Neural progenitor cell (in vitro differentiated cells): Measurements from ENCODE around the gene DVL3. TPM values are rescaled to one million over a fixed set of nuclear protein-coding genes. Genes with fewer than 3 reads are reported as not detected.

Experiments used
- DNase-seq: peaks from one replicate; pipeline ENCODE4 v3.0.0-alpha.2; 2016; ENCODE audit warnings: low spot score
- H2AFZ ChIP-seq: fragments of 200-600 bp; sonication (generic); replicated peaks from 2 replicates; pipeline ENCODE4 v1.6.1; 2016; ENCODE audit warnings: antibody characterized with exemption
- H3F3A ChIP-seq: fragments of 200-600 bp; sonication (generic); 2 replicates; pipeline ENCODE4 v1.6.1; 2016; ENCODE audit warnings: antibody characterized with exemption, low read depth
- H3K27ac ChIP-seq: fragments of 200-600 bp; sonication (generic); 2 replicates; pipeline ENCODE4 v1.5.1; 2016; ENCODE audit warnings: mild to moderate bottlenecking
- H3K27me3 ChIP-seq: fragments of 200-600 bp; sonication (generic); 2 replicates; pipeline ENCODE4 v1.6.1; 2016; ENCODE audit warnings: mild to moderate bottlenecking, moderate library complexity
- H3K36me3 ChIP-seq: fragments of 200-600 bp; sonication (generic); 2 replicates; pipeline ENCODE4 v1.5.1; 2016
- H3K4me1 ChIP-seq: fragments of 200-600 bp; sonication (generic); 2 replicates; pipeline ENCODE4 v1.6.1; 2016; ENCODE audit warnings: mixed run types
- H3K4me2 ChIP-seq: fragments of 200-600 bp; sonication (generic); 2 replicates; pipeline ENCODE4 v1.6.1; 2016
- H3K4me3 ChIP-seq: fragments of 200-600 bp; sonication (generic); 2 replicates; pipeline ENCODE4 v1.5.1; 2016
- H3K79me2 ChIP-seq: fragments of 200-600 bp; sonication (generic); 2 replicates; pipeline ENCODE4 v1.6.1; 2016; ENCODE audit warnings: low read depth
- H3K9ac ChIP-seq: fragments of 200-600 bp; sonication (generic); 2 replicates; pipeline ENCODE4 v1.6.1; 2016
- H3K9me3 ChIP-seq: fragments of 200-600 bp; sonication (generic); 2 replicates; pipeline ENCODE4 v1.5.1; 2016; ENCODE audit warnings: low read depth
- H4K20me1 ChIP-seq: fragments of 200-600 bp; sonication (generic); 2 replicates; pipeline ENCODE4 v1.6.1; 2016; ENCODE audit warnings: low read depth
- H3K27ac Mint-ChIP-seq: 3 replicates; pipeline ENCODE4 v1.8.0; 2021; ENCODE audit warnings: mixed read lengths
- H3K27me3 Mint-ChIP-seq: 2 replicates; pipeline ENCODE4 v1.8.0; 2022; ENCODE audit warnings: low read depth, mild to moderate bottlenecking, inconsistent platforms, moderate library complexity, mixed read lengths; ENCODE audit not compliant: insufficient read depth
- H3K36me3 Mint-ChIP-seq: 3 replicates; pipeline ENCODE4 v1.8.0; 2021; ENCODE audit warnings: mixed read lengths
- H3K4me1 Mint-ChIP-seq: 3 replicates; pipeline ENCODE4 v1.8.0; 2021; ENCODE audit warnings: mixed read lengths
- H3K4me3 Mint-ChIP-seq: 3 replicates; pipeline ENCODE4 v1.8.0; 2021; ENCODE audit warnings: mild to moderate bottlenecking, moderate library complexity, mixed read lengths
- H3K9me3 Mint-ChIP-seq: 3 replicates; pipeline ENCODE4 v1.8.0; 2020; ENCODE audit warnings: mixed read lengths
- EZH2 ChIP-seq: fragments of 200-600 bp; sonication (generic); IDR thresholded peaks from 2 replicates; pipeline ENCODE4 v1.6.1; 2017; ENCODE audit warnings: antibody characterized with exemption, mild to moderate bottlenecking, moderate library complexity
- EZH2phosphoT487 ChIP-seq: fragments of 200-600 bp; sonication (generic); IDR thresholded peaks from 2 replicates; pipeline ENCODE4 v1.6.1; 2017; ENCODE audit warnings: antibody characterized with exemption
- total RNA-seq: library from RNA; depleted of rRNA; stranded (reverse); fragments of >200 nt; gene quantifications from 2 replicates; pipeline ENCODE4 v1.2.3, GENCODE V29; 2015; ENCODE audit warnings: low replicate concordance
- TF ChIP-seq, protein P1 (sequence below): fragments of 200-600 bp; sonication (generic); IDR thresholded peaks from 2 replicates; pipeline ENCODE4 v1.5.1; 2017; ENCODE audit warnings: antibody characterized with exemption, mild to moderate bottlenecking

Gene DVL3
- total RNA-seq, 1 donor from 2014 or later = 29.8 TPM

DNA sequence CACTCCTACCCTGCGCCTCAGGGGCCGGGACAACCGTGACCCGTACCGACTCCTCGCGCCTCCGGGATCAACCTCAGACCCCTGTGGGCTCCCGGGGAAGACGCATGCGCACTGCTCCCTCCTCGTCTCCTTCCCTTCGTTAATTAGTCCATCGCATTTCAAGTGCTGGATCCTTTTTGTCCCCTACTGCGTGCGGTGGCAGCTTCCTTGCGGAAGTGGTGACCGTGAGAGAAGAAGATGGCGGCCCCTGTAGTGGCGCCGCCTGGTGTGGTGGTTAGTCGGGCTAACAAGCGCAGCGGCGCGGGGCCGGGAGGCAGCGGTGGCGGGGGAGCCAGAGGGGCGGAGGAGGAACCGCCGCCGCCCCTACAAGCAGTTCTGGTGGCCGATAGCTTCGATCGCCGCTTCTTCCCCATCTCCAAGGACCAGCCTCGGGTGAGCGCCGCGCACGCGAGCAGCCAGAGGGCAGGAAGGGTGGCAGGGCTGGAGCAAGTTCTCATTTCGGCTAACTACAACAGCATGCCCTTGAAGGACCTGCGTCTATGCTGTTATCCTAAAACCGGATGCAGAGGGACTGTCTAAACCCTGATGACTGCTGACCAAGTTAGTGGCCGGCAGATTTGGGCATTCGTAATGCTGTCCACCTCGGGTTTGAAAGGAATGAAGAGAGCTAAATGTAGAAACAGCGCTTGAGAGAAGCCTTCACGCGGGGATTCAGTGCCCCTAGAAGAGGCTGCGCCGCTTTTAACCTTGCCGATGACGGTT lies 19.8 kb upstream of the DVL3 start, which contains the start of gene EIF2B5:
Gene EIF2B5 (plus strand): TSS at position 210 of the 762 bp plus-strand sequence. CDS start 28 bp downstream, at position 238.
- Histone ChIP-seq H3K36me3 (no peaks in the 10 kb centered on the region), H3K4me3 (peak within 1 kb of the TSS; percentile 85), H3K79me2 (peaks cover 38% of the 10 kb centered on the region), H3K4me1 (peaks cover 6% of the 10 kb centered on the region), H3K9ac (peak within 1 kb of the TSS; percentile 62), H3K27ac (no peak within 1 kb of the TSS), H3K27me3 (peaks cover 10% of the 10 kb centered on the region), H3F3A (peaks cover 20% of the 10 kb centered on the region), H3K4me2 (peak within 1 kb of the TSS; percentile 97), H3K9me3 (no peaks in the 10 kb centered on the region), H4K20me1 (no peaks in the 10 kb centered on the region), H2AFZ (peak within 1 kb of the TSS; percentile 77)
- peak within 1 kb of the TSS; percentile 93 for H3K27ac Mint-ChIP-seq
- H3K9me3 Mint-ChIP-seq = no peaks in the 10 kb centered on the region
- H3K27me3 Mint-ChIP-seq = peaks cover 2% of the 10 kb centered on the region
- peak within 1 kb of the TSS; percentile 99 for H3K4me3 Mint-ChIP-seq
- peak; percentile 94 for DNase-seq
- peaks cover 2% of the 10 kb centered on the region for H3K36me3 Mint-ChIP-seq
- H3K4me1 Mint-ChIP-seq = peaks cover 22% of the 10 kb centered on the region
- TF ChIP-seq, protein P1, sequence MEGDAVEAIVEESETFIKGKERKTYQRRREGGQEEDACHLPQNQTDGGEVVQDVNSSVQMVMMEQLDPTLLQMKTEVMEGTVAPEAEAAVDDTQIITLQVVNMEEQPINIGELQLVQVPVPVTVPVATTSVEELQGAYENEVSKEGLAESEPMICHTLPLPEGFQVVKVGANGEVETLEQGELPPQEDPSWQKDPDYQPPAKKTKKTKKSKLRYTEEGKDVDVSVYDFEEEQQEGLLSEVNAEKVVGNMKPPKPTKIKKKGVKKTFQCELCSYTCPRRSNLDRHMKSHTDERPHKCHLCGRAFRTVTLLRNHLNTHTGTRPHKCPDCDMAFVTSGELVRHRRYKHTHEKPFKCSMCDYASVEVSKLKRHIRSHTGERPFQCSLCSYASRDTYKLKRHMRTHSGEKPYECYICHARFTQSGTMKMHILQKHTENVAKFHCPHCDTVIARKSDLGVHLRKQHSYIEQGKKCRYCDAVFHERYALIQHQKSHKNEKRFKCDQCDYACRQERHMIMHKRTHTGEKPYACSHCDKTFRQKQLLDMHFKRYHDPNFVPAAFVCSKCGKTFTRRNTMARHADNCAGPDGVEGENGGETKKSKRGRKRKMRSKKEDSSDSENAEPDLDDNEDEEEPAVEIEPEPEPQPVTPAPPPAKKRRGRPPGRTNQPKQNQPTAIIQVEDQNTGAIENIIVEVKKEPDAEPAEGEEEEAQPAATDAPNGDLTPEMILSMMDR = peak; percentile 53
- TF ChIP-seq EZH2phosphoT487 (no peak), EZH2 (peak; percentile 33)

DNA sequence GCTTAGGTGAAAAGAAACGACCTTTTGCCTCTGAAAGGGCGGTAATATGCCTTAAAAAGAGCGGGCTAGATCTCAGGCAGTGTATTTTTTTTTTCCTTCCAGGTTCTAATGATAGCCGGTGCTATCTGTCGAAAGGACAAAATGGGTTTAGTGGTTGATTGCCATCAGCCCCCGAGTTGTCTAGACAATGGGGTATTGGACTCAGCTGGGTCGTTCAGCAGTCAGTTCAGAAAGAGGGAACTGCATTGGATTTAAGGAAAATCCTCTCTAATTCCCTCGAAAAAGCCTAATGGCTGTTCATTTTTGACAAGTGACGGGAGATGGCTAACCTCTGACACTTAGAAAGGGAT lies 19.3 kb upstream of the DVL3 start:
- Histone ChIP-seq H3K4me1 (peaks cover 6% of the 10 kb centered on the region), H3K4me2 (peak overlapping the region; percentile 97), H4K20me1 (no peaks in the 10 kb centered on the region), H3K27me3 (peaks cover 10% of the 10 kb centered on the region), H3K36me3 (no peaks in the 10 kb centered on the region), H3K79me2 (peaks cover 38% of the 10 kb centered on the region), H3K27ac (no peak overlapping the region), H3K9me3 (no peaks in the 10 kb centered on the region), H3F3A (peaks cover 20% of the 10 kb centered on the region), H2AFZ (peak overlapping the region; percentile 77), H3K9ac (peak overlapping the region; percentile 62), H3K4me3 (peak overlapping the region; percentile 85)
- TF ChIP-seq EZH2phosphoT487 = no peak
- TF ChIP-seq, protein P1 = no peak
- TF ChIP-seq EZH2 = no peak
- peaks cover 22% of the 10 kb centered on the region for H3K4me1 Mint-ChIP-seq
- peaks cover 2% of the 10 kb centered on the region for H3K27me3 Mint-ChIP-seq
- H3K4me3 Mint-ChIP-seq = peak overlapping the region; percentile 99
- peaks cover 5% of the 10 kb centered on the region for H3K36me3 Mint-ChIP-seq
- no peak for DNase-seq
- no peaks in the 10 kb centered on the region for H3K9me3 Mint-ChIP-seq
- H3K27ac Mint-ChIP-seq = peak overlapping the region; percentile 42

DNA sequence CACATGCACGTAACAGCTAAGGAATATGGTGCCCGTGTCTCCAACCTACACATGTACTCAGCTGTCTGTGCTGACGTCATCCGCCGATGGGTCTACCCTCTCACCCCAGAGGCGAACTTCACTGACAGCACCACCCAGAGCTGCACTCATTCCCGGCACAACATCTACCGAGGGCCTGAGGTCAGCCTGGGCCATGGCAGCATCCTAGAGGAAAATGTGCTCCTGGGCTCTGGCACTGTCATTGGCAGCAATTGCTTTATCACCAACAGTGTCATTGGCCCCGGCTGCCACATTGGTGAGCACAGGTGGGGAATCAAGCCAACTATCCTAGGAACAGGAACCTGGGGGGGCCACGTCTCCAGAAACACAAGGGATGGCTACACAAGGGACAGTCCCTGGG lies 14.7 kb upstream of the DVL3 start:
- Mint-ChIP-seq H3K27ac (no peak overlapping the region), H3K9me3 (no peaks in the 10 kb centered on the region), H3K36me3 (peaks cover 17% of the 10 kb centered on the region), H3K4me3 (no peak overlapping the region), H3K27me3 (peaks cover 11% of the 10 kb centered on the region), H3K4me1 (peaks cover 14% of the 10 kb centered on the region)
- Histone ChIP-seq H3F3A (peaks cover 15% of the 10 kb centered on the region), H3K9ac (no peak overlapping the region), H3K9me3 (no peaks in the 10 kb centered on the region), H4K20me1 (peaks cover 6% of the 10 kb centered on the region), H3K27ac (no peak overlapping the region), H3K36me3 (no peaks in the 10 kb centered on the region), H3K4me2 (no peak overlapping the region), H3K27me3 (no peaks in the 10 kb centered on the region), H3K79me2 (peaks cover 37% of the 10 kb centered on the region), H3K4me3 (no peak overlapping the region), H3K4me1 (peaks cover 6% of the 10 kb centered on the region), H2AFZ (no peak overlapping the region)
- no peak for DNase-seq
- TF ChIP-seq EZH2 (no peak), EZH2phosphoT487 (no peak)
- TF ChIP-seq, protein P1 = no peak
